GM19468 (cell line): ENCODE measurements around the gene OR2F2.

ENCODE experiments used
- ATAC-seq: cut with Tn5 transposase; IDR thresholded peaks from one replicate; pipeline ENCODE4 v1.9.1; 2021; ENCODE audit warnings: mild to moderate bottlenecking, moderate library complexity, moderate number of reproducible peaks; ENCODE audit not compliant: unreplicated experiment; ENCODE audit errors: extremely low read depth

The OR2F2 gene

DNA sequence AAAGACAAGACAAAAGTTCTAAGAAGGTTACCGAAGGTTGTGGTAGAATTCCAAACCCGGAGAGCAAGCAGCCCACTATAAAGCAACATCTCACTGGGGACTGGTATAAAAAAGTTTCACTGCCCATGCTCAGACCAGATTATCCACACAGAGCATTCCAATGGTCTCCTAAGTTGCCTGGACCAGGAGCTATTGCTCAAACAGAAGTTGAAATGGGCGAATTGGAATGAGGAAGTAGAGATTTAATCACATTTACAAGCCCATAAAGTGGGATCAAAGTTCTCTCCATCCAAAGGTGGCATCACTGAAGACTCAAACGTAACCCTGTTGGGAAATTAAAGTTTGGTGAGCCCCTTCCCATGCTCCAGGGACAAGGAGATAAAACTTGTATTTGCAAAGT, 39.4 kb downstream of the OR2F2 start:
- ATAC-seq: no peak

DNA sequence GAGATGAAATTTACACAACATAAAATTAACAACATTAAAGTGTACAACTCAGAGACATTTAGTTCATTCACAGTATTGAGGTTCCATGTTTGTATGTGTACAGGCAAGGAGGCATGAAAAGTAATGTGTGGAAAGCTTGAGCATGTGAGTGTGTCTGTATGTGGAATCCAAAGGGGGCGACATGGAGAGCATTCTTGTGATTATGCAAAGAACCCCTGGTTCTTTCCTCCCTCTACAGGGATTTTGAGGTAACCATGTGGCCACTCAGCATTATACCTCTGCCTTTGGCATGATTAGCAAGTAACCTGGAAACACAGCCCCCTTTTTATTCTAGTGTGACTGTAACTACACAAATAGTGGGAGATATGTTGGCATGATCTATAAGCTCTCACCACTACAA, 40.6 kb downstream of the OR2F2 start:
- ATAC-seq: no peak

DNA sequence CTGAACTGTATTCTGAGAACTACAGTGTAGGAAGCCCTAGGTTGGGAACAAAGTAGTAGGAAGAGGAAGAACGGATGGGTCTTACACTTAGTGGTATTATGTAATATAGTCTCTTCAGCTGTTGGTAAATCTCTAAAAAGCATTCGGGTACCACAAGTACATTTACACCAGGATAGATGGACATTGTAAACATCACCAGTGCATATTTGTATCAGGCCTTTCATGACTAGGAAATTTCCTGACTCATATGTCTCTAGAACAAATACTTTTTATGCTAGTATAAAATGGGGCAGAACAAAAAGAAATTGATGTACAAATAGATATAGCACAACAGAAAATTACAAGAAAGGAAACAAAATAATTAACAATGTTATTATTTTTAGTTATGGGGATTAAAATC, 43.6 kb downstream of the OR2F2 start:
- no peak for ATAC-seq

DNA sequence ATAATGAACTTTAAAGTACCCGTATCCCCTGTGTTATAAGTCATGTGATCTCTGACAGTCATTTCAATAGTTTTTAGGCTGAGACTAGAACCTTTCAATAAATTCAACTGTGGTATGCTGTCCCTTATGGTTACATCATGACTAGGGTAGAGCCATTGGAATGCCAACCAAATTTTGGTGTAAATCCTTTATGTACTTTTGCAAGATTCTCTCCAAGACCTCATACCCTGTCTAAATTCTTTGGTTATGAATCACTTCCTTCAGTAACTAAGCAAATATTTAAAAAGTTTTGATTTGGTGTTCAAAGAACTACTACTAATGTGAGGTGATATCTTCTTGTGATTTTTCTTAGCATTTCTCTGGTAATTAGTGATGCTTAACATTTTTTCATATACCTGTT, 44.3 kb downstream of the OR2F2 start:
- no peak for ATAC-seq

DNA sequence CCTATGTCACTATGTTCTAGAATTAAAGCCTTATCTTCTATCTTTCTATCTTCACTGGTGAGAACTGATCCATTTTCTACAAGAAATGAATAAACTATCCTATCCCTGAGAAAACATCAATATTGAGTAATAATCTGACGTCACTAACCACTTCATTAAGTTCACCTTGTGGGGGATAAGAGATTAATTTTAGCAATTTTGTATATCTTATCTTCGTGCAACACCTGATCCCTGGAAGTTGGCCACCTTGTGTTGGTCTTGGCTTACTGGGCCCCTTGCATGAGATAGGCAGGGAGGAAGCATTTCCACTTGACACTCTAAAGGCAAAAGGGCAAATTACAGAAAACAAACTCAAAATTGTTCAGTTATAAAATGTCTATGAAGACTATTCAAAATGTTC, 45.0 kb downstream of the OR2F2 start:
- ATAC-seq: no peak

DNA sequence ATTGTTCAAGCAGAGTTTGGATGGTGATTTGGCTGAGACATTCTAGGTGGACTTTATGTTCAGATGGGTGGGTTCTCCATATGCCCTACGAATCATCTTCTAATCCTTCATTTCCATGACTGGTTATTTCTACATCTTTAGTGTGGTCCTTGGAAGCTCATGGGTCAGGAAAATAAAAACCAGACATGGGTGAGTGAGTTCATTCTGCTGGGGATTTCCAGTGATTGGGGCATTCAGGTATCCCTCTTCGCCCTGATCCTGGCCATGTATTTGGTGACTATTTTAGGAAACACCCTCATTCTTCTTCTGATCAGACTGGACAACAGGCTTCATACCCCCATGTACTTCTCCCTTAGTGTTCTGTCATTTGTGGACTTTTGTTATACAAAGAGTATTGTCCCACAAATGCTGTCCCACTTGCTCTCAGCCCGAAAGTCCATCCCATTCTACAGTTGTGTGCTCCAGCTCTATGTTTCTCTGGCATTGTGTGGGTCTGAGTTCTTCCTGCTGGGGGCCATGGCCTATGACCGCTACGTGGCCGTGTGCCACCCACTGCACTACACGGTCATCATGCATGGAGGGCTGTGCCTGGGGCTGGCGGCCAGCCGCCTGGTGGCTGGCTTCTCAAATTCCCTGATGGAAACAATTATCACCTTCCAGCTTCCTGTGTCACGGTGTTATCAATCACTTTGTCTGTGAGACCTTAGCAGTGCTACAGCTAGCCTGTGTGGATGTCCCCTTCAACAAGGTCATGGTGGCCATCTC, 45.9 kb downstream of the OR2F2 start:
- ATAC-seq: no peak

DNA sequence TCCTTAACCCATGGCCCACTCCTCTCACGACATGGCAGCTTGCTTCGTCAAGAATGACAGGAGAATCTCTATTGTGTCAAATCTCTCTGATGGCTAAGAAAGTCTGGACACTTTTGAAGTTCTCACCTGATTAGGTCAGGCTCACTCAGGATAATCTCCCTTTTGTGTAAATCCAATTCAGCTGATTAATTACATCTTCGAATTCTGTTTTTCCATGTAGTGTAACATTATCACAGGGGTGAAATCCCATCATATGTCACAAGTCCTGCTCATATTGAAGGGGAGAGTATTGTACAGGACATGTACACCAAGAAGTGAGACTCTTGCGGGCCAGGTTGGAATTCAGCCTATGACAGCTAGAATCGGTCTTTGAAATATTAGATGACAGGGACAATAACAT, 48.9 kb downstream of the OR2F2 start:
- no peak for ATAC-seq
